ENCODE results near the gene GYPC. TPM values are rescaled to one million over a fixed set of nuclear protein-coding genes. Genes with fewer than 3 reads are reported as not detected.
"Not testable (repeated sequence)": the region's sequence is repeated elsewhere in the genome, so short reads cannot be mapped to it uniquely, and the experiment has no call there.

GYPC gene
- total RNA-seq, 1 donor from 2014 or later, result 41.4 TPM

DNA sequence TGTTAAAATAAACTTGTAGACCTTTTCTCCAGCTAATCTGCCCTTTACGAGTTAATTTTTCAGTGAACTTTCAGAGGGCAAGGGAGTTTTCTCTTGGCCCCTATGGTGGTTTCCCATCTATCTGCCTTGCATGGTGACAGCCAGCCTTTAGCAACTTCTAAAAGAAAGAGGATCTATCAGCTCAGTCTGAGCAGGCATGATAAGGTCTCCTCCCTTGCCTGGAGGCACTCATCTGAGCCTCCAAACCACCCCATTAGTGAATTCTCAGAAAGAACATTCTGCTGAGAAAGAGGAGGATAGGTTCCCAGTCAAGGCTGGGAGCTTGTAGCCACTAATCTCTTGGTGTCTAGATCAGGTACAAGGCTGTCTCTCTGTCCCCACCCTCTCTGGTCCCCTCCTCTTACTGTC, 10.7 kb upstream of the GYPC start:
- Mint-ChIP-seq H3K9me3 (no peaks in the 10 kb centered on the region), H3K27me3 (ENCODE audit: low read depth) (peaks cover 11% of the 10 kb centered on the region), H3K4me1 (no peaks in the 10 kb centered on the region), H3K4me3 (no peak overlapping the region), H3K36me3 (no peaks in the 10 kb centered on the region), H3K27ac (no peak overlapping the region)
- TF ChIP-seq, protein P1, sequence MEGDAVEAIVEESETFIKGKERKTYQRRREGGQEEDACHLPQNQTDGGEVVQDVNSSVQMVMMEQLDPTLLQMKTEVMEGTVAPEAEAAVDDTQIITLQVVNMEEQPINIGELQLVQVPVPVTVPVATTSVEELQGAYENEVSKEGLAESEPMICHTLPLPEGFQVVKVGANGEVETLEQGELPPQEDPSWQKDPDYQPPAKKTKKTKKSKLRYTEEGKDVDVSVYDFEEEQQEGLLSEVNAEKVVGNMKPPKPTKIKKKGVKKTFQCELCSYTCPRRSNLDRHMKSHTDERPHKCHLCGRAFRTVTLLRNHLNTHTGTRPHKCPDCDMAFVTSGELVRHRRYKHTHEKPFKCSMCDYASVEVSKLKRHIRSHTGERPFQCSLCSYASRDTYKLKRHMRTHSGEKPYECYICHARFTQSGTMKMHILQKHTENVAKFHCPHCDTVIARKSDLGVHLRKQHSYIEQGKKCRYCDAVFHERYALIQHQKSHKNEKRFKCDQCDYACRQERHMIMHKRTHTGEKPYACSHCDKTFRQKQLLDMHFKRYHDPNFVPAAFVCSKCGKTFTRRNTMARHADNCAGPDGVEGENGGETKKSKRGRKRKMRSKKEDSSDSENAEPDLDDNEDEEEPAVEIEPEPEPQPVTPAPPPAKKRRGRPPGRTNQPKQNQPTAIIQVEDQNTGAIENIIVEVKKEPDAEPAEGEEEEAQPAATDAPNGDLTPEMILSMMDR (IDR thresholded peaks at IDR 0.05; ENCODE audit: unreplicated experiment), result no peak
- no peak for DNase-seq (ENCODE audit: low spot score in 2 of 2, unreplicated experiment in 2 of 2)

DNA sequence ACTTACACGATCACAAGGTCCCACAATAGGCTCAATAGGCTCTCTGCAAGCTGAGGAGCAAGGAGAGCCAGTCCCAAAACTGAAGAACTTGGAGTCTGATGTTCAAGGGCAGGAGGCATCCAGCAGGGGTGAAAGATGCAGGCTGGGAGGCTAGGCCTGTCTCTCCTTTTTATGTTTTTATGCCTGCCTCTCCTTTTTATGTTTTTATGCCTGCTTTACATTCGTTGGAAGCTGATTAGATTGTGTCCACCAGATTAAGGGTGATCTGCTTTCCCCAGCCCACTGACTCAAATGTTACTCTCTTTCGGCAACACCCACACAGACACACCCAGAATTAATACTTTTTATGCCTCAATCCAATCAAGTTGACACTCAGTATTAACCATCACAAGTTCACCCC, 9.9 kb upstream of the GYPC start:
- H3K27ac Mint-ChIP-seq, result no peak overlapping the region
- no peak overlapping the region for H3K4me3 Mint-ChIP-seq
- TF ChIP-seq, protein P1 (IDR thresholded peaks at IDR 0.05; ENCODE audit: unreplicated experiment), result no peak
- no peaks in the 10 kb centered on the region for H3K4me1 Mint-ChIP-seq
- H3K36me3 Mint-ChIP-seq, result no peaks in the 10 kb centered on the region
- peaks cover 11% of the 10 kb centered on the region for H3K27me3 Mint-ChIP-seq (ENCODE audit: low read depth)
- peaks cover 3% of the 10 kb centered on the region for H3K9me3 Mint-ChIP-seq
- no peak for DNase-seq (ENCODE audit: low spot score in 2 of 2, unreplicated experiment in 2 of 2)

DNA sequence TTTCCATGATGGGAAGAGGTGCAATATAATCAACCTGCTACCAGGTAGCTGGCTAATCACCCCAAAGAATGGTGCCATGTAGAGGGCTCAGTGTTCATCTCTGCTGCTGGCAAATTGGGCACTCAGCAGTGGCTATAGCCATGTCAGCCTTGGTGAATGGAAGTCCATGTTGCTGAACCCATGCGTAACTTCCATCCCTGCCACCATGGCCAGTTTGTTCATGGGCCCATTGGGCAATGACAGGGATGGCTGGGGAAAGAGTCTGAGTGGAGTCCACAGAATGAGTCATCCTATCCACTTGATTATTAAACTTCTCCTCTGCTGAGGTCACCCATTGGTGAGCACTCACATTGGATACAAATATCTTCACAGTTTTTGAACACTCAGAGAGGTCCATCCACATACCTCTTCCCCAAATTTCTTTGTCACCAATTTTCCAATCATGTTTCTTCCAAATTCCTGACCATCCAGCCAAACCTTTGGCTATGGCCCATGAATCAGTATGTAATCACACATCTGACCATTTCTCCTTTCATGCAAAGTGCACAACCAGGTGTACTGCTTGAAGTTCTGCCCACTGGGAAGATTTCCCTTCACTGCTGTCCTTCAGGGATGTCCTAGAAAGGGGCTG, 8.1 kb upstream of the GYPC start:
- not testable (repeated sequence) for H3K27ac Mint-ChIP-seq; H3K4me1 Mint-ChIP-seq; H3K4me3 Mint-ChIP-seq; H3K9me3 Mint-ChIP-seq; DNase-seq (ENCODE audit: low spot score in 2 of 2, unreplicated experiment in 2 of 2); H3K27me3 Mint-ChIP-seq (ENCODE audit: low read depth); H3K36me3 Mint-ChIP-seq

DNA sequence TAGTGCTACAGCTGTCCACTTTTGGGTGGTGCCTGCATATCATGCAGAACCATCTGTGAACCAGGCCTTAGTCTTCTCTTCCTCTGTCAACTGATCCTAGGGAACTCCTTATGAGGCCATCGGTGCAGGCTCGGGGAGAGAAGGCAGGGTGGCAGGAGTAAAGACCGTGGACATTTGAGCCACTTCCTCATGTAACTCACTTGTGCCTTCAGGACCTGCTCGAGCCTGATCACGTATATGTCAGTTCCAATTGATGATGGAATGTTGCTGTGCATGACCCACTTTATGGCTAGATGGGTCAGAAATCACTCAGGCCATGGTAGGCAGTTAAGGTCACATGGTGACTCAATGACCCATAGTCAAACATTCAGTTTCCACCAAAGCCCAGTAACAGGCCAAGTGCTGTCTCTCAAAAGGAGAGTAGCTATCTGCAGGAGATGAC, 7.6 kb upstream of the GYPC start:
- H3K4me3 Mint-ChIP-seq, result not testable (repeated sequence)

DNA sequence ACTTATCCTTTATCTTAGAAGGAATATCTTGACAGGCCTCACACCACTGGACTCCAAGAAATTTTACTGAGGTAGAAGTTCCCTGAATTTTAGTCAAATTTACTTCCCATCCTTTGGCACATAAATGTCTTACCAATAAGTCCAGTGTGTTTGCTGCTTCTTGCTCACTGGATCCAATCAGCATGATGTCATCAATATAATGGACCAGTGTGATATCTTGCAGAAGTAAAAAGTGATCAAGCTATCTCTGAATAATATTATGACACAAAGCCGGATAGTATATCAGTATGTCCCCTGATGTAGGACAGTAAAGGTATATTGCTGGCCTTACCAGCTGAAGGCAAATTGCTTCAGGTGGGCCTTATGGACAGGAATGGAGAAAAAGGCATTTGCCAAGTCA, 6.9 kb upstream of the GYPC start:
- no peak for DNase-seq (ENCODE audit: low spot score in 2 of 2, unreplicated experiment in 2 of 2)
- Mint-ChIP-seq H3K27me3 (ENCODE audit: low read depth) (peaks cover 3% of the 10 kb centered on the region), H3K36me3 (no peaks in the 10 kb centered on the region), H3K9me3 (peaks cover 3% of the 10 kb centered on the region), H3K4me1 (peaks cover 9% of the 10 kb centered on the region), H3K27ac (no peak overlapping the region), H3K4me3 (no peak overlapping the region)
- TF ChIP-seq, protein P1 (IDR thresholded peaks at IDR 0.05; ENCODE audit: unreplicated experiment), result no peak

More for the DNA sequence above, 7.6 kb upstream of the GYPC start:
- H3K27me3 Mint-ChIP-seq (ENCODE audit: low read depth); H3K27ac Mint-ChIP-seq; DNase-seq (ENCODE audit: low spot score in 2 of 2, unreplicated experiment in 2 of 2); H3K36me3 Mint-ChIP-seq; H3K9me3 Mint-ChIP-seq; H3K4me1 Mint-ChIP-seq: not testable (repeated sequence)

DNA sequence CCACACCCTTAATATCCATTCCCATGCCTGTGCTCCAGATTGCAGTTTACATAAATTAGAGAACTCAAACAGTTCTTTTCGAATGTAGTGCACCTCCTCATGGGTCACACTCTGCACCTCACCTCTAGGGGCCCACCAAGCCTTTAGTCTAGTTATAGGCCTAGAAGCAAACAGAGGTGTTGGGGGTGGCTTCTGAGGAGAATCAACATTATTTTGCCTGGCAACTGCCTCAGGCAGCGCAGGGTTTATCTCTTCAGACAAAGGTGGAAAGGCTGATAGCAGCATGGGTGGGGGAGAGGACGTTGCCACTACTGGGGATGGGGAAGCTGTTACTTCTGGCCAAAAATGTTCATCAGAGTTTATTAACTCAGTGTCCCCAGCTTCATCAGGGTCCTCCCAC, 5.0 kb upstream of the GYPC start:
- Mint-ChIP-seq H3K4me1 (peaks cover 20% of the 10 kb centered on the region), H3K36me3 (no peaks in the 10 kb centered on the region), H3K9me3 (peaks cover 3% of the 10 kb centered on the region), H3K4me3 (no peak overlapping the region), H3K27ac (no peak overlapping the region), H3K27me3 (ENCODE audit: low read depth) (no peaks in the 10 kb centered on the region)
- DNase-seq (ENCODE audit: low spot score in 2 of 2, unreplicated experiment in 2 of 2), result no peak
- TF ChIP-seq, protein P1 (IDR thresholded peaks at IDR 0.05; ENCODE audit: unreplicated experiment), result no peak
